Liver (tissue), 9 donors: Measurements from ENCODE around the gene SLC9A1. TPM values are rescaled to one million over a fixed set of nuclear protein-coding genes. Genes with fewer than 3 reads are reported as not detected.

ENCODE experiments used
- DNase-seq: peaks from one replicate; pipeline ENCODE4 v3.0.0-alpha.2; 2017; ENCODE audit warnings: low spot score
- H3K27ac ChIP-seq, 2 donors: one replicate each; pipeline ENCODE4 v1.7.0; 2013; ENCODE audit warnings: inconsistent platforms in 2 of 2, low read length in 2 of 2, control low read depth in 1 of 2, low read depth in 1 of 2, mild to moderate bottlenecking in 1 of 2
- H3K27me3 ChIP-seq, 4 donors: one replicate each; pipeline versions ENCODE4 v1.6.1 to v1.7.0; 2013; ENCODE audit warnings: low read length in 3 of 4, inconsistent platforms in 1 of 4, mild to moderate bottlenecking in 1 of 4, moderate library complexity in 1 of 4; ENCODE audit not compliant: control insufficient read depth in 4 of 4, insufficient read depth in 4 of 4
- H3K36me3 ChIP-seq, 4 donors: one replicate each; pipeline versions ENCODE4 v1.6.1 to v1.7.0; 2013; ENCODE audit warnings: low read length in 3 of 4, mild to moderate bottlenecking in 3 of 4, low read depth in 1 of 4, moderate library complexity in 1 of 4; ENCODE audit not compliant: control insufficient read depth in 4 of 4, insufficient read depth in 3 of 4
- H3K4me1 ChIP-seq, 4 donors: one replicate each; pipeline versions ENCODE4 v1.6.1 to v1.7.0; 2013; ENCODE audit warnings: low read length in 3 of 4, mild to moderate bottlenecking in 3 of 4, moderate library complexity in 1 of 4; ENCODE audit not compliant: control insufficient read depth in 4 of 4, insufficient read depth in 4 of 4
- H3K4me3 ChIP-seq, 3 donors: one replicate each; pipeline versions ENCODE4 v1.6.1 to v1.7.0; 2013; ENCODE audit warnings: low read length in 3 of 3, control low read depth in 1 of 3, low read depth in 1 of 3, mild to moderate bottlenecking in 1 of 3
- H3K9ac ChIP-seq, 2 donors: one replicate each; pipeline ENCODE4 v1.7.0; 2013; ENCODE audit warnings: low read length in 2 of 2, mild to moderate bottlenecking in 2 of 2, moderate library complexity in 2 of 2, control low read depth in 1 of 2, low read depth in 1 of 2
- H3K9me3 ChIP-seq, 4 donors: one replicate each; pipeline versions ENCODE4 v1.6.1 to v1.7.0; 2013; ENCODE audit warnings: low read length in 3 of 4; ENCODE audit not compliant: control insufficient read depth in 4 of 4
- ATF3 ChIP-seq: IDR thresholded peaks from 2 replicates; pipeline ENCODE4 v1.6.1; 2016; ENCODE audit warnings: antibody characterized with exemption
- EGR1 ChIP-seq, 2 donors: IDR thresholded peaks; 2 replicates each; pipeline ENCODE4 v1.6.1; 2016 to 2018; ENCODE audit warnings: antibody characterized with exemption in 2 of 2, low read depth in 2 of 2
- FOXA1 ChIP-seq: IDR thresholded peaks from 2 replicates; pipeline ENCODE4 v1.6.1; 2016; ENCODE audit warnings: antibody characterized with exemption
- FOXA2 ChIP-seq: IDR thresholded peaks from 2 replicates; pipeline ENCODE4 v1.6.1; 2016; ENCODE audit warnings: antibody characterized with exemption
- GABPA ChIP-seq, 2 donors: IDR thresholded peaks in 1 of 2; conservative IDR thresholded peaks in 1 of 2; 2 replicates each; pipeline ENCODE4 v1.6.1; 2016; ENCODE audit warnings: antibody characterized with exemption in 2 of 2, mild to moderate bottlenecking in 1 of 2, moderate library complexity in 1 of 2
- HNF4A ChIP-seq, 2 donors: conservative IDR thresholded peaks; 2 replicates each; pipeline ENCODE4 v1.6.1; 2016; ENCODE audit warnings: antibody characterized with exemption in 2 of 2, mild to moderate bottlenecking in 2 of 2
- HNF4G ChIP-seq: IDR thresholded peaks from 2 replicates; pipeline ENCODE4 v1.6.1; 2016; ENCODE audit warnings: antibody characterized with exemption
- JUND ChIP-seq, 2 donors: IDR thresholded peaks; 2 replicates each; pipeline ENCODE4 v1.6.1; 2016; ENCODE audit warnings: antibody characterized with exemption in 2 of 2
- MAX ChIP-seq: IDR thresholded peaks from 2 replicates; pipeline ENCODE4 v1.6.1; 2016; ENCODE audit warnings: antibody characterized with exemption
- NR2F2 ChIP-seq: IDR thresholded peaks from 2 replicates; pipeline ENCODE4 v1.6.1; 2016; ENCODE audit warnings: antibody characterized with exemption
- RAD21 ChIP-seq, 2 donors: IDR thresholded peaks; 2 replicates each; pipeline ENCODE4 v1.6.1; 2016; ENCODE audit warnings: antibody characterized with exemption in 2 of 2, mild to moderate bottlenecking in 2 of 2
- REST ChIP-seq: IDR thresholded peaks from 2 replicates; pipeline ENCODE4 v1.6.1; 2016; ENCODE audit warnings: antibody characterized with exemption, mild to moderate bottlenecking
- RXRA ChIP-seq, 2 donors: IDR thresholded peaks; 2 replicates each; pipeline ENCODE4 v1.6.1; 2017 to 2018; ENCODE audit warnings: antibody characterized with exemption in 2 of 2, mild to moderate bottlenecking in 1 of 2
- SP1 ChIP-seq: IDR thresholded peaks from 2 replicates; pipeline ENCODE4 v1.6.1; 2018; ENCODE audit warnings: antibody characterized with exemption, mild to moderate bottlenecking
- TAF1 ChIP-seq: conservative IDR thresholded peaks from 2 replicates; pipeline ENCODE4 v1.6.1; 2016; ENCODE audit warnings: antibody characterized with exemption, mild to moderate bottlenecking
- YY1 ChIP-seq: IDR thresholded peaks from 2 replicates; pipeline ENCODE4 v1.6.1; 2016; ENCODE audit warnings: antibody characterized with exemption, mild to moderate bottlenecking
- WGBS: extraction: QIAGEN DNeasy Blood & Tissue Kit; methylation state at CpG from one replicate; pipeline ENCODE4 v1.1.7; 2013; 5-methylcytosine and 5-hydroxymethylcytosine counted together
- polyA plus RNA-seq, 2 donors: library from polyadenylated mRNA; stranded (reverse) in 1 of 2; unstranded in 1 of 2; fragments of 200-250 nt in 1 of 2; fragments of >200 nt in 1 of 2; fragmentation: Nextera tagmentation in 1 of 2; extraction: Ambion mirVana in 1 of 2; gene quantifications; one replicate each; pipeline versions ENCODE4 v1.2.1 to v1.2.3, GENCODE V29; 2013 to 2015
- total RNA-seq, 2 donors: library from RNA; depleted of rRNA; stranded (reverse); fragments of >200 nt; gene quantifications; one replicate each; pipeline ENCODE4 v1.2.3, GENCODE V29; 2014
- TF ChIP-seq, protein P1 (sequence below): IDR thresholded peaks from 2 replicates; pipeline ENCODE4 v1.6.1; 2016; ENCODE audit warnings: antibody characterized with exemption
- TF ChIP-seq, protein P2 (sequence below): fragments of 150-350 bp; IDR thresholded peaks from 2 replicates; pipeline ENCODE4 v1.5.1; 2017; ENCODE audit warnings: improper control_type of control experiment, low read depth, low read length; ENCODE audit not compliant: missing input control
- donor health status: healthy.
- donor health status: healthy.
- donor health status: healthy.
- donor health status: healthy.
- donor health status: healthy.

SLC9A1 gene
- total and polyA plus RNA-seq, 4 donors, result 1.3 to 3.2 (median 1.5) TPM

DNA sequence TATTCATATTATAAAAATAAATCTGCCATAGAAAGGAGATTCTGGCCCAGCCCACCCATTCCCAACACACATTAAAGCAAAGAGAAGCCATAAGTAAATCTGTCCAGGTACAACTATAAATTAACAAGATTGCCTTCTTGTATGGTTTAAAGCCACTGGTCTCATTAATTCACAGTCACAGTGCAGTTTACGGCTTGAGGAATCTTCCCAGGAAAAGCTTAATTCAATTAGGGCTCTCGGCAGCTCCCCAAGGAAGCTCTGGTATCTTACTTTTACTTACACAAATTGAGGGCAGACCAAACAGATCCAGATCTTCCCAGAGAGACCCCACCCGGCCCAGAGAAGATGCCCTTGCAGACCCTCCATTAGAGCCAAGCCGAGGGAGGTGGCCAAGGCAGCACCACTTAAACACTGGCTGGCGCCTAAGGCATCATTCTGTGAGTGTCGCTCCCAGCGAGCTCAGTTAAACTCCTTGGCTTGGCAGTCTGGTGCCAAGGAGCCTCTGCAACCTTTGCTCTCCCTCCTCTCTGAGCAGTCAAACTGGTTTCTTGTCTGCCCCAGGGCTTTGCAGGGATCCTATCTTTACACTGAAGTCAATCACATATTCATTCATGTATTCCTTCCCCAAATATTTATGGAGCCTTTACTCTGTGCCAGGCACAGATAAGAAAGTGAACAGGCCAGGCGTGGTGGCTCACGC lies 10.7 kb downstream of the SLC9A1 start:
- 88% methylated on average over 9 of the region's 9 CpGs for WGBS
- H3K9me3 ChIP-seq, result no peaks in the 10 kb centered on the region
- H3K27me3 ChIP-seq, result no peaks in the 10 kb centered on the region
- H3K27ac ChIP-seq, result no peak overlapping the region
- H3K4me3 ChIP-seq, result no peak overlapping the region
- H3K9ac ChIP-seq, result no peak overlapping the region
- H3K36me3 ChIP-seq, result no peaks in the 10 kb centered on the region
- no peak for DNase-seq
- TF ChIP-seq MAX (no peak), RXRA (IDR thresholded peaks at IDR 0.05) (no peak), HNF4G (no peak), YY1 (no peak), FOXA2 (no peak), SP1 (no peak), HNF4A (conservative IDR thresholded peaks at IDR 0.05) (no peak), TAF1 (no peak)
- TF ChIP-seq, protein P1, sequence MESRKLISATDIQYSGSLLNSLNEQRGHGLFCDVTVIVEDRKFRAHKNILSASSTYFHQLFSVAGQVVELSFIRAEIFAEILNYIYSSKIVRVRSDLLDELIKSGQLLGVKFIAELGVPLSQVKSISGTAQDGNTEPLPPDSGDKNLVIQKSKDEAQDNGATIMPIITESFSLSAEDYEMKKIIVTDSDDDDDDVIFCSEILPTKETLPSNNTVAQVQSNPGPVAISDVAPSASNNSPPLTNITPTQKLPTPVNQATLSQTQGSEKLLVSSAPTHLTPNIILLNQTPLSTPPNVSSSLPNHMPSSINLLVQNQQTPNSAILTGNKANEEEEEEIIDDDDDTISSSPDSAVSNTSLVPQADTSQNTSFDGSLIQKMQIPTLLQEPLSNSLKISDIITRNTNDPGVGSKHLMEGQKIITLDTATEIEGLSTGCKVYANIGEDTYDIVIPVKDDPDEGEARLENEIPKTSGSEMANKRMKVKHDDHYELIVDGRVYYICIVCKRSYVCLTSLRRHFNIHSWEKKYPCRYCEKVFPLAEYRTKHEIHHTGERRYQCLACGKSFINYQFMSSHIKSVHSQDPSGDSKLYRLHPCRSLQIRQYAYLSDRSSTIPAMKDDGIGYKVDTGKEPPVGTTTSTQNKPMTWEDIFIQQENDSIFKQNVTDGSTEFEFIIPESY, result no peak
- TF ChIP-seq, protein P2, sequence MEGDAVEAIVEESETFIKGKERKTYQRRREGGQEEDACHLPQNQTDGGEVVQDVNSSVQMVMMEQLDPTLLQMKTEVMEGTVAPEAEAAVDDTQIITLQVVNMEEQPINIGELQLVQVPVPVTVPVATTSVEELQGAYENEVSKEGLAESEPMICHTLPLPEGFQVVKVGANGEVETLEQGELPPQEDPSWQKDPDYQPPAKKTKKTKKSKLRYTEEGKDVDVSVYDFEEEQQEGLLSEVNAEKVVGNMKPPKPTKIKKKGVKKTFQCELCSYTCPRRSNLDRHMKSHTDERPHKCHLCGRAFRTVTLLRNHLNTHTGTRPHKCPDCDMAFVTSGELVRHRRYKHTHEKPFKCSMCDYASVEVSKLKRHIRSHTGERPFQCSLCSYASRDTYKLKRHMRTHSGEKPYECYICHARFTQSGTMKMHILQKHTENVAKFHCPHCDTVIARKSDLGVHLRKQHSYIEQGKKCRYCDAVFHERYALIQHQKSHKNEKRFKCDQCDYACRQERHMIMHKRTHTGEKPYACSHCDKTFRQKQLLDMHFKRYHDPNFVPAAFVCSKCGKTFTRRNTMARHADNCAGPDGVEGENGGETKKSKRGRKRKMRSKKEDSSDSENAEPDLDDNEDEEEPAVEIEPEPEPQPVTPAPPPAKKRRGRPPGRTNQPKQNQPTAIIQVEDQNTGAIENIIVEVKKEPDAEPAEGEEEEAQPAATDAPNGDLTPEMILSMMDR, result no peak
- H3K4me1 ChIP-seq, result no peaks in the 10 kb centered on the region

DNA sequence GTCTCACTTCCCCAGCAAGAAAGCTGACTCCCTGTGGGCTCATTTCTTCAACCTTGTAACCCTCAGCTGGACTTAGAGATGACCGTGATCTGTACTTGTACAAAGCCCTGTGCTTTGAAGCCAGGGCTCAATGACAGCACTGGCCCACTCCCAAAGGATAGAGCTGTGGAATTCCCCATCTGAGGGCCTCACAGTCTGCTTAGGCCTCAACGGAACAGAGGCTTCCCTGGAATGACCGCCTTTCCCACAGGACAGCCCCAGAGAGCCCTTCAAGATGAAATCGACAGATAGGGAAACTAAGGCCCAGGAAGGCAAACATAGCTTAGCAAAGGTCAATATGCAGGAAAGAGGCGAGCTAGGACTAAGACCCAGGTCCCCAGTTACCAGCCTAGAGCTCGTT lies 11.5 kb downstream of the SLC9A1 start:
- Histone ChIP-seq H3K27me3 (no peaks in the 10 kb centered on the region), H3K4me1 (no peaks in the 10 kb centered on the region)
- DNase-seq, result no peak

More for the DNA sequence above, 11.5 kb downstream of the SLC9A1 start:
- no peaks in the 10 kb centered on the region for H3K9me3 ChIP-seq
- H3K9ac ChIP-seq, result no peak overlapping the region
- WGBS, result 79% methylated on average over 6 of the region's 6 CpGs
- no peak overlapping the region for H3K4me3 ChIP-seq
- no peak for TF ChIP-seq RAD21 (IDR thresholded peaks at IDR 0.05)
- no peak for TF ChIP-seq GABPA (IDR thresholded peaks at IDR 0.05 in 1 of 2, conservative IDR thresholded peaks at IDR 0.05 in 1 of 2)
- TF ChIP-seq ATF3, result no peak
- no peak for TF ChIP-seq TAF1
- TF ChIP-seq FOXA2, result no peak
- no peak for TF ChIP-seq EGR1 (IDR thresholded peaks at IDR 0.05; ENCODE audit: low read depth in 2 of 2)
- TF ChIP-seq MAX, result no peak
- TF ChIP-seq HNF4A (conservative IDR thresholded peaks at IDR 0.05), result no peak
- TF ChIP-seq FOXA1, result no peak
- TF ChIP-seq, protein P1, result no peak
- TF ChIP-seq RXRA (IDR thresholded peaks at IDR 0.05), result no peak
- no peak for TF ChIP-seq SP1
- TF ChIP-seq REST, result no peak
- no peak for TF ChIP-seq HNF4G
- TF ChIP-seq NR2F2, result no peak
- TF ChIP-seq YY1, result no peak
- TF ChIP-seq JUND (IDR thresholded peaks at IDR 0.05), result no peak
- TF ChIP-seq, protein P2, result no peak
- H3K27ac ChIP-seq, result no peak overlapping the region
- H3K36me3 ChIP-seq, result no peaks in the 10 kb centered on the region
